GM12878 (cell line): ENCODE measurements around the gene BDH1. TPM values are rescaled to one million over a fixed set of nuclear protein-coding genes. Genes with fewer than 3 reads are reported as not detected.

Experiments used
- ATAC-seq: fragments of 200-7000 bp; cut with Tn5 transposase; 3 replicates; pipeline ENCODE4 v1.9.1; 2020; ENCODE audit warnings: mild to moderate bottlenecking, moderate library complexity
- BruUV-seq: library from RNA; stranded (reverse); fragments of 400-500 nt; replicated peaks from 2 replicates; lab custom pipeline; 2021; lab: Mats Ljungman, UMichigan
- CTCF ChIA-PET: fragments of 300-600 bp; sonication (Branson Sonifier 250); formaldehyde crosslinking; extraction: SDS; loops from one replicate; lab custom pipeline; 2021; ENCODE audit warnings: inconsistent platforms; lab: Yijun Ruan, JAX
- POLR2A ChIA-PET: fragments of 350-600 bp; formaldehyde crosslinking; extraction: SDS; loops from one replicate; lab custom pipeline; 2021; ENCODE audit warnings: inconsistent platforms; lab: Charles Lee
- RAD21 ChIA-PET: fragments of 300-600 bp; sonication (Branson Sonifier 250); formaldehyde crosslinking; loops from one replicate; lab custom pipeline; 2023; ENCODE audit warnings: antibody characterized with exemption; ENCODE audit not compliant: unreplicated experiment; lab: Charles Lee
- SMC1A ChIA-PET: fragments of 300-600 bp; sonication (Branson Sonifier 250); formaldehyde crosslinking; loops from one replicate; lab custom pipeline; 2023; ENCODE audit not compliant: unreplicated experiment, uncharacterized antibody; lab: Charles Lee
- DNase-seq: peaks from one replicate; pipeline ENCODE4 v3.0.0-alpha.2; 2011; ENCODE audit warnings: low read depth, low spot score
- FAIRE-seq: peaks from 3 replicates; lab custom pipeline; 2011; peaks lifted over from hg19 to GRCh38; lab: Jason Lieb, UNC
- H2AFZ ChIP-seq: 2 replicates; pipeline ENCODE4 v1.6.0; 2011; ENCODE audit warnings: low read depth, low read length, control low read depth; ENCODE audit not compliant: control insufficient read depth
- H3K27ac ChIP-seq: 2 replicates; pipeline ENCODE4 v1.5.1; 2011; ENCODE audit warnings: control low read depth; ENCODE audit not compliant: control insufficient read depth, insufficient read depth
- H3K27me3 ChIP-seq, 2 experiments: replicated peaks in 1 of 2; 2 replicates each; pipeline versions ENCODE4 v1.6.0 to v1.6.1; 2011; ENCODE audit warnings: low read length in 1 of 2; ENCODE audit not compliant: control insufficient read depth in 2 of 2, insufficient read depth in 2 of 2
- H3K36me3 ChIP-seq, 2 experiments: 2 replicates each; pipeline ENCODE4 v1.5.1; 2011; ENCODE audit warnings: low read length in 1 of 2; ENCODE audit not compliant: control insufficient read depth in 2 of 2, insufficient read depth in 2 of 2
- H3K4me1 ChIP-seq: 2 replicates; pipeline ENCODE4 v1.6.1; 2011; ENCODE audit warnings: mild to moderate bottlenecking, low read length, moderate library complexity, mixed read lengths; ENCODE audit not compliant: control insufficient read depth, insufficient read depth
- H3K4me2 ChIP-seq: 2 replicates; pipeline ENCODE4 v1.6.0; 2011; ENCODE audit warnings: control low read depth; ENCODE audit not compliant: control insufficient read depth, insufficient read depth
- H3K4me3 ChIP-seq: fragments of 200-600 bp; sonication (generic); 2 replicates; pipeline ENCODE4 v1.5.1; 2016
- H3K79me2 ChIP-seq: 2 replicates; pipeline ENCODE4 v1.6.0; 2011; ENCODE audit warnings: low read length; ENCODE audit not compliant: control insufficient read depth, insufficient read depth
- H3K9ac ChIP-seq: 2 replicates; pipeline ENCODE4 v1.8.0; 2011; ENCODE audit warnings: low read length, control low read depth, mixed read lengths; ENCODE audit not compliant: control insufficient read depth, insufficient read depth
- H3K9me3 ChIP-seq: replicated peaks from 3 replicates; pipeline ENCODE4 v1.5.1; 2011; ENCODE audit warnings: mild to moderate bottlenecking, low read length; ENCODE audit not compliant: control insufficient read depth, insufficient read depth
- H4K20me1 ChIP-seq: 2 replicates; pipeline ENCODE4 v1.6.0; 2011; ENCODE audit not compliant: control insufficient read depth, insufficient read depth
- FOXK2 ChIP-seq: fragments of 450-650 bp; IDR thresholded peaks from 2 replicates; pipeline ENCODE4 v1.6.1; 2017; ENCODE audit warnings: mild to moderate bottlenecking, moderate library complexity
- JUNB ChIP-seq: IDR thresholded peaks from 2 replicates; pipeline ENCODE4 v1.6.1; 2016; ENCODE audit warnings: antibody characterized with exemption, mild to moderate bottlenecking
- JUND ChIP-seq: IDR thresholded peaks from 2 replicates; pipeline ENCODE4 v1.6.1; 2012; ENCODE audit warnings: low read depth, mild to moderate bottlenecking, low read length, improper control_type of control experiment, moderate library complexity
- KDM1A ChIP-seq: fragments of 200-600 bp; sonication (generic); IDR thresholded peaks from 2 replicates; pipeline ENCODE4 v1.6.1; 2016; ENCODE audit warnings: borderline replicate concordance
- POLR2AphosphoS2 ChIP-seq: IDR thresholded peaks from 2 replicates; pipeline ENCODE4 v1.6.1; 2011; ENCODE audit warnings: low read depth, mild to moderate bottlenecking, low read length, improper control_type of control experiment, moderate library complexity
- WGBS: methylation state at CpG from one replicate; pipeline ENCODE4 v1.1.6; 2016; ENCODE audit warnings: low lambda C conversion rate; ENCODE audit not compliant: insufficient replicate concordance, insufficient coverage; ENCODE audit errors: missing lambda C conversion rate; 5-methylcytosine and 5-hydroxymethylcytosine counted together
- in situ Hi-C: fragments of 300-500 bp; cut with MboI; formaldehyde crosslinking; loops from 9 replicates; pipeline ENCODE4 v1.14.3; 2018; ENCODE audit warnings: mixed read lengths
- intact Hi-C: fragments of 100-400 bp; cut with micrococcal nuclease; formaldehyde crosslinking; loops from one replicate; pipeline ENCODE4 v1.14.2; 2022; ENCODE audit not compliant: unreplicated experiment
- polyA plus RNA-seq, 11 experiments: library from polyadenylated mRNA; depleted of rRNA in 4 of 11; unstranded in 6 of 11; stranded (reverse) in 5 of 11; fragments of >200 nt; fragmentation: Nextera tagmentation in 4 of 11; fragmentation: Illumina TruSeq in 1 of 11; extraction: Ambion mirVana in 4 of 11; extraction: Trizol in 1 of 11; gene quantifications; 1 replicate in 1 of 11; 2 replicates in 10 of 11; pipeline versions ENCODE4 v1.2.1 to v1.2.3, GENCODE V29; 2011 to 2016; ENCODE audit warnings: inconsistent platforms in 2 of 11, missing spikeins in 2 of 11, low read depth in 1 of 11
- total RNA-seq, 4 experiments: library from RNA; depleted of rRNA in 3 of 4; stranded (reverse); fragments of >200 nt in 3 of 4; fragmentation: Illumina TruSeq in 1 of 4; extraction: Trizol in 1 of 4; gene quantifications; 2 replicates each; pipeline versions ENCODE4 v1.2.1 to v1.2.3, GENCODE V29; 2013 to 2021
- TF ChIP-seq, protein P1 (sequence below): IDR thresholded peaks from 2 replicates; pipeline ENCODE4 v1.6.1; 2012; ENCODE audit warnings: improper control_type of control experiment, low read depth, low read length; ENCODE audit not compliant: insufficient replicate concordance

BDH1 gene
- total and polyA plus RNA-seq, 10 of the 15 experiments (the other 5 are each of a cell fraction or from before 2014, with no cell fraction given), result 11.3 to 84.5 (median 60.3) TPM

GRCh38 chr3:197491923-197492664 is 63.7 kb downstream of the BDH1 start (continued):
- TF ChIP-seq, protein P1, sequence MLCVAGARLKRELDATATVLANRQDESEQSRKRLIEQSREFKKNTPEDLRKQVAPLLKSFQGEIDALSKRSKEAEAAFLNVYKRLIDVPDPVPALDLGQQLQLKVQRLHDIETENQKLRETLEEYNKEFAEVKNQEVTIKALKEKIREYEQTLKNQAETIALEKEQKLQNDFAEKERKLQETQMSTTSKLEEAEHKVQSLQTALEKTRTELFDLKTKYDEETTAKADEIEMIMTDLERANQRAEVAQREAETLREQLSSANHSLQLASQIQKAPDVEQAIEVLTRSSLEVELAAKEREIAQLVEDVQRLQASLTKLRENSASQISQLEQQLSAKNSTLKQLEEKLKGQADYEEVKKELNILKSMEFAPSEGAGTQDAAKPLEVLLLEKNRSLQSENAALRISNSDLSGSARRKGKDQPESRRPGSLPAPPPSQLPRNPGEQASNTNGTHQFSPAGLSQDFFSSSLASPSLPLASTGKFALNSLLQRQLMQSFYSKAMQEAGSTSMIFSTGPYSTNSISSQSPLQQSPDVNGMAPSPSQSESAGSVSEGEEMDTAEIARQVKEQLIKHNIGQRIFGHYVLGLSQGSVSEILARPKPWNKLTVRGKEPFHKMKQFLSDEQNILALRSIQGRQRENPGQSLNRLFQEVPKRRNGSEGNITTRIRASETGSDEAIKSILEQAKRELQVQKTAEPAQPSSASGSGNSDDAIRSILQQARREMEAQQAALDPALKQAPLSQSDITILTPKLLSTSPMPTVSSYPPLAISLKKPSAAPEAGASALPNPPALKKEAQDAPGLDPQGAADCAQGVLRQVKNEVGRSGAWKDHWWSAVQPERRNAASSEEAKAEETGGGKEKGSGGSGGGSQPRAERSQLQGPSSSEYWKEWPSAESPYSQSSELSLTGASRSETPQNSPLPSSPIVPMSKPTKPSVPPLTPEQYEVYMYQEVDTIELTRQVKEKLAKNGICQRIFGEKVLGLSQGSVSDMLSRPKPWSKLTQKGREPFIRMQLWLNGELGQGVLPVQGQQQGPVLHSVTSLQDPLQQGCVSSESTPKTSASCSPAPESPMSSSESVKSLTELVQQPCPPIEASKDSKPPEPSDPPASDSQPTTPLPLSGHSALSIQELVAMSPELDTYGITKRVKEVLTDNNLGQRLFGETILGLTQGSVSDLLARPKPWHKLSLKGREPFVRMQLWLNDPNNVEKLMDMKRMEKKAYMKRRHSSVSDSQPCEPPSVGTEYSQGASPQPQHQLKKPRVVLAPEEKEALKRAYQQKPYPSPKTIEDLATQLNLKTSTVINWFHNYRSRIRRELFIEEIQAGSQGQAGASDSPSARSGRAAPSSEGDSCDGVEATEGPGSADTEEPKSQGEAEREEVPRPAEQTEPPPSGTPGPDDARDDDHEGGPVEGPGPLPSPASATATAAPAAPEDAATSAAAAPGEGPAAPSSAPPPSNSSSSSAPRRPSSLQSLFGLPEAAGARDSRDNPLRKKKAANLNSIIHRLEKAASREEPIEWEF, result no peak

DNA sequence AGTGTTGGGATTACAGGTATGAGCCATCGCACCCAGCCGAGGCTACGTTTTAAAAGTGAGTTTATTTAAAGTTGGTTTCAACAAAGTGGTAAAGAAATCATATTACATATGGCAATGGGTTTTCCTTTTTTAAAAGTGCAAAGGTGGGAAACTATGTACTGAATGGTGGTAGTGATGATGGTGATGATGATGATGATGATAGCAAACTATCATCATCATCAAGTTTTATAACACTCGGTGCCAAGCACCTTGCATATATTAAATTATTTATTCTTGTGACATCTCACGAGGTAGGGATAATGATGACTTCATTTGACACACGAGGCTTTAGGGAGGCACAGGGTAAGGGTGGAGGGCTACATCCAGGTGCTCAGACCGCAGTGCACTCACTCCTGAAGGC is 64.3 kb downstream of the BDH1 start:
- ChIA-PET CTCF (interaction anchor here (1.5 kb wide), 1 partner anchor 234 kb away, joined by 6 read pairs; no protein-coding TSS in a partner anchor), RAD21 (no interaction called here), POLR2A (no interaction called here), SMC1A (no interaction called here)
- H3K27ac ChIP-seq, result no peak overlapping the region
- DNase-seq, result no peak
- H3K27me3 ChIP-seq, result no peaks in the 10 kb centered on the region; a peak in 1 of 4 replicates
- no peak overlapping the region for H2AFZ ChIP-seq
- no peak overlapping the region for H3K4me2 ChIP-seq
- no peak for TF ChIP-seq KDM1A
- TF ChIP-seq POLR2AphosphoS2, result no peak
- TF ChIP-seq JUNB, result no peak
- no peak for TF ChIP-seq JUND
- TF ChIP-seq FOXK2, result no peak
- intact Hi-C loops, result no loop called here
- ATAC-seq, result no peak
- H3K9me3 ChIP-seq, result no peaks in the 10 kb centered on the region
- H3K4me3 ChIP-seq, result no peak overlapping the region
- no peaks in the 10 kb centered on the region for H3K79me2 ChIP-seq
- H3K4me1 ChIP-seq, result peaks cover 22% of the 10 kb centered on the region
- BruUV-seq, result no TSS peak
- no peaks in the 10 kb centered on the region for H3K36me3 ChIP-seq
- no peak for FAIRE-seq
- H3K9ac ChIP-seq, result no peak overlapping the region
- 51% methylated on average over 7 of the region's 7 CpGs for WGBS
- no peaks in the 10 kb centered on the region for H4K20me1 ChIP-seq
- in situ Hi-C loops, result no loop called here
